Testis (tissue), 3 donors: ENCODE data around the gene FBXL3. TPM values are rescaled to one million over a fixed set of nuclear protein-coding genes. Genes with fewer than 3 reads are reported as not detected.

Experiments used
- DNase-seq: peaks from one replicate; pipeline ENCODE4 v3.0.0-alpha.2; 2019
- H3K27ac ChIP-seq, 2 donors: fragments of 200-600 bp; sonication (generic); one replicate each; pipeline ENCODE4 v1.5.1; 2019
- H3K27me3 ChIP-seq: fragments of 200-600 bp; sonication (generic); one replicate; pipeline ENCODE4 v1.5.1; 2019
- H3K36me3 ChIP-seq: fragments of 200-600 bp; sonication (generic); one replicate; pipeline ENCODE4 v1.5.1; 2017; ENCODE audit warnings: low read depth; ENCODE audit errors: missing control alignments
- H3K4me1 ChIP-seq: fragments of 200-600 bp; sonication (generic); one replicate; pipeline ENCODE4 v1.5.1; 2019
- H3K4me3 ChIP-seq, 2 donors: fragments of 200-600 bp; sonication (generic); one replicate each; pipeline ENCODE4 v1.5.1; 2017 to 2019
- H3K9me3 ChIP-seq: fragments of 200-600 bp; sonication (generic); one replicate; pipeline ENCODE4 v1.5.1; 2017
- CTCF ChIP-seq, 3 experiments: fragments of 450-650 bp in 2 of 3; fragments of 200-600 bp in 1 of 3; sonication (generic) in 1 of 3; IDR thresholded peaks; one replicate each; pipeline ENCODE4 v1.5.1; 2016 to 2019; ENCODE audit warnings: antibody characterized with exemption in 3 of 3, mild to moderate bottlenecking in 2 of 3, moderate library complexity in 1 of 3
- POLR2A ChIP-seq: fragments of 450-650 bp; IDR thresholded peaks from one replicate; pipeline ENCODE4 v1.6.1; 2017; ENCODE audit warnings: antibody characterized with exemption, mild to moderate bottlenecking, moderate library complexity
- WGBS, 2 donors: methylation state at CpG; one replicate each; pipeline ENCODE4 v1.1.5; 2018; 5-methylcytosine and 5-hydroxymethylcytosine counted together
- intact Hi-C: fragments of 100-400 bp; cut with DNase I; formaldehyde crosslinking; loops from one replicate; pipeline ENCODE4 v1.15.1; 2023; ENCODE audit warnings: low total_unique reads
- polyA plus RNA-seq: library from polyadenylated mRNA; stranded (reverse); fragments of 350-450 nt; fragmentation: Illumina TruSeq; extraction: RNeasy Lipid Tissue Mini Kit (QIAGEN cat#74804); gene quantifications from one replicate; pipeline ENCODE4 v1.2.3, GENCODE V29; 2014; ENCODE audit warnings: low read depth, low replicate concordance; ENCODE audit not compliant: insufficient read depth
- total RNA-seq, 2 donors: library from RNA; depleted of rRNA; stranded (reverse); fragments of >200 nt; gene quantifications; one replicate each; pipeline ENCODE4 v1.2.3, GENCODE V29; 2016

Gene FBXL3
- total and polyA plus RNA-seq, 3 donors from 2014 or later = 51.0 to 111 (median 84.0) TPM

GRCh38 chr13:77019756-77020155, 7.2 kb downstream of the FBXL3 start:
- Histone ChIP-seq H3K27me3 (no peaks in the 10 kb centered on the region), H3K4me3 (no peak overlapping the region), H3K4me1 (peaks cover 40% of the 10 kb centered on the region), H3K9me3 (no peaks in the 10 kb centered on the region), H3K36me3 (no peaks in the 10 kb centered on the region), H3K27ac (peak overlapping the region in 1 of 2 donors; percentile 100)
- intact Hi-C loops = no loop called here
- TF ChIP-seq POLR2A (no peak), CTCF (IDR thresholded peaks at IDR 0.05) (no peak)
- DNase-seq = no peak

- H3K9me3 ChIP-seq = no peaks in the 10 kb centered on the region
- WGBS, 2 donors = 74 to 76% methylated on average over 6 of the region's 6 CpGs
- peak overlapping the region; percentile 76 to 100 for H3K27ac ChIP-seq
- no peak overlapping the region for H3K4me3 ChIP-seq
- TF ChIP-seq CTCF (IDR thresholded peaks at IDR 0.05) (no peak), POLR2A (no peak)
- intact Hi-C loops = no loop called here
- H3K36me3 ChIP-seq = no peaks in the 10 kb centered on the region
- H3K27me3 ChIP-seq = no peaks in the 10 kb centered on the region
- peaks cover 15% of the 10 kb centered on the region for H3K4me1 ChIP-seq
- no peak for DNase-seq
These were observed 9.9 kb downstream of the FBXL3 start for GRCh38 chr13:77016888-77017623.

GRCh38 chr13:77016251-77016812, 10.6 kb downstream of the FBXL3 start:
- intact Hi-C loops = no loop called here
- DNase-seq = no peak
- Histone ChIP-seq H3K36me3 (no peaks in the 10 kb centered on the region), H3K4me1 (peaks cover 14% of the 10 kb centered on the region), H3K9me3 (no peaks in the 10 kb centered on the region), H3K27ac (peak overlapping the region; percentile 72 to 100), H3K27me3 (no peaks in the 10 kb centered on the region), H3K4me3 (no peak overlapping the region)
- WGBS, 2 donors = 70 to 71% methylated on average over 3 of the region's 3 CpGs
- TF ChIP-seq POLR2A = no peak
- TF ChIP-seq CTCF (IDR thresholded peaks at IDR 0.05) = no peak

- Histone ChIP-seq H3K9me3 (no peaks in the 10 kb centered on the region), H3K4me3 (no peak overlapping the region), H3K27ac (peak overlapping the region in 1 of 2 donors; percentile 100), H3K36me3 (no peaks in the 10 kb centered on the region), H3K4me1 (peaks cover 9% of the 10 kb centered on the region), H3K27me3 (no peaks in the 10 kb centered on the region)
- intact Hi-C loops = no loop called here
- no peak for DNase-seq
- TF ChIP-seq POLR2A (no peak), CTCF (IDR thresholded peaks at IDR 0.05) (no peak)
- WGBS, 2 donors = 84 to 89% methylated on average over 2 of the region's 2 CpGs
These were observed 11.9 kb downstream of the FBXL3 start for GRCh38 chr13:77014906-77015685.
